Hepatocyte (in vitro differentiated cells): ENCODE results near the gene RPS18.

Experiments used
- CTCF ChIP-seq: fragments of 200-600 bp; sonication (generic); IDR thresholded peaks from 2 replicates; pipeline ENCODE4 v1.5.1; 2016; ENCODE audit warnings: antibody characterized with exemption, mild to moderate bottlenecking; ENCODE audit not compliant: poor library complexity
- EZH2 ChIP-seq: fragments of 200-600 bp; sonication (generic); IDR thresholded peaks from 2 replicates; pipeline ENCODE4 v1.6.1; 2016; ENCODE audit warnings: antibody characterized with exemption, mild to moderate bottlenecking, borderline replicate concordance
- EZH2phosphoT487 ChIP-seq: fragments of 200-600 bp; sonication (generic); IDR thresholded peaks from one replicate; pipeline ENCODE4 v1.6.1; 2018; ENCODE audit warnings: antibody characterized with exemption, mild to moderate bottlenecking, low read depth, moderate library complexity; ENCODE audit not compliant: unreplicated experiment, severe bottlenecking

- TF ChIP-seq CTCF: no peak
- no peak for TF ChIP-seq EZH2
- TF ChIP-seq EZH2phosphoT487: no peak
Measured at GRCh38 chr6:33304216-33304615, 32.3 kb downstream of the RPS18 start.
